Ascending aorta (tissue), 2 donors: ENCODE measurements around the gene FLYWCH1. TPM values are rescaled to one million over a fixed set of nuclear protein-coding genes. Genes with fewer than 3 reads are reported as not detected.
"Not testable (repeated sequence)": the region's sequence is repeated elsewhere in the genome, so short reads cannot be mapped to it uniquely, and the experiment has no call there.

ENCODE experiments used
- DNase-seq, 2 donors: peaks; one replicate each; pipeline ENCODE4 v3.0.0-alpha.2; 2019; ENCODE audit warnings: low spot score in 2 of 2
- H3K27ac ChIP-seq, 2 donors: fragments of 200-600 bp; sonication (generic); one replicate each; pipeline ENCODE4 v1.5.1; 2016 to 2017; ENCODE audit warnings: mild to moderate bottlenecking in 1 of 2
- H3K27me3 ChIP-seq: fragments of 200-600 bp; sonication (generic); one replicate; pipeline ENCODE4 v1.5.1; 2017
- H3K36me3 ChIP-seq, 2 donors: fragments of 200-600 bp; sonication (generic); one replicate each; pipeline ENCODE4 v1.5.1; 2016
- H3K4me1 ChIP-seq, 2 donors: fragments of 200-600 bp; sonication (generic); one replicate each; pipeline ENCODE4 v1.5.1; 2016 to 2017; ENCODE audit warnings: mild to moderate bottlenecking in 1 of 2
- H3K4me3 ChIP-seq, 2 donors: fragments of 200-600 bp; sonication (generic); one replicate each; pipeline ENCODE4 v1.5.1; 2016 to 2017; ENCODE audit warnings: mild to moderate bottlenecking in 1 of 2
- H3K9me3 ChIP-seq, 2 donors: fragments of 200-600 bp; sonication (generic); one replicate each; pipeline ENCODE4 v1.5.1; 2016
- CTCF ChIP-seq, 3 experiments: fragments of 200-600 bp in 2 of 3; fragments of 450-650 bp in 1 of 3; sonication (generic) in 2 of 3; IDR thresholded peaks; one replicate each; pipeline ENCODE4 v1.5.1; 2016 to 2019; ENCODE audit warnings: antibody characterized with exemption in 3 of 3, mild to moderate bottlenecking in 1 of 3, moderate library complexity in 1 of 3
- intact Hi-C: fragments of 100-400 bp; cut with DNase I; formaldehyde crosslinking; loops from one replicate; pipeline ENCODE4 v1.15.1; 2023
- total RNA-seq: library from RNA; depleted of rRNA; stranded (reverse); fragments of >200 nt; gene quantifications from one replicate; pipeline ENCODE4 v1.1.0, GENCODE V29; 2016

Gene FLYWCH1
- total RNA-seq, 1 donor from 2014 or later: 74.3 TPM

GRCh38 chr16:2936436-2937011, 24.8 kb downstream of the FLYWCH1 start:
- no peaks in the 10 kb centered on the region for H3K27me3 ChIP-seq
- no peak for DNase-seq
- intact Hi-C loops: no loop called here
- H3K9me3 ChIP-seq: no peaks in the 10 kb centered on the region
- peaks cover 75 to 88% of the 10 kb centered on the region in 2 donors for H3K36me3 ChIP-seq
- no peak overlapping the region for H3K27ac ChIP-seq
- H3K4me1 ChIP-seq: no peaks in the 10 kb centered on the region
- TF ChIP-seq CTCF (IDR thresholded peaks at IDR 0.05): no peak
- no peak overlapping the region for H3K4me3 ChIP-seq

GRCh38 chr16:2937170-2937569, 25.4 kb downstream of the FLYWCH1 start:
- intact Hi-C loops: no loop called here
- H3K36me3 ChIP-seq: peaks cover 80 to 89% of the 10 kb centered on the region in 2 donors
- H3K27me3 ChIP-seq: no peaks in the 10 kb centered on the region
- no peak for TF ChIP-seq CTCF (IDR thresholded peaks at IDR 0.05)
- no peak overlapping the region for H3K27ac ChIP-seq
- H3K4me1 ChIP-seq: no peaks in the 10 kb centered on the region
- H3K9me3 ChIP-seq: no peaks in the 10 kb centered on the region
- no peak overlapping the region for H3K4me3 ChIP-seq
- DNase-seq: no peak

- no peaks in the 10 kb centered on the region for H3K4me1 ChIP-seq
- H3K36me3 ChIP-seq: peaks cover 75 to 88% of the 10 kb centered on the region in 2 donors
- no peak overlapping the region for H3K27ac ChIP-seq
- intact Hi-C loops: no loop called here
- H3K27me3 ChIP-seq: no peaks in the 10 kb centered on the region
- no peak for DNase-seq
- no peak for TF ChIP-seq CTCF (IDR thresholded peaks at IDR 0.05)
- no peak overlapping the region for H3K4me3 ChIP-seq
- no peaks in the 10 kb centered on the region for H3K9me3 ChIP-seq
Observed at GRCh38 chr16:2938206-2938605, 26.5 kb downstream of the FLYWCH1 start.

DNA sequence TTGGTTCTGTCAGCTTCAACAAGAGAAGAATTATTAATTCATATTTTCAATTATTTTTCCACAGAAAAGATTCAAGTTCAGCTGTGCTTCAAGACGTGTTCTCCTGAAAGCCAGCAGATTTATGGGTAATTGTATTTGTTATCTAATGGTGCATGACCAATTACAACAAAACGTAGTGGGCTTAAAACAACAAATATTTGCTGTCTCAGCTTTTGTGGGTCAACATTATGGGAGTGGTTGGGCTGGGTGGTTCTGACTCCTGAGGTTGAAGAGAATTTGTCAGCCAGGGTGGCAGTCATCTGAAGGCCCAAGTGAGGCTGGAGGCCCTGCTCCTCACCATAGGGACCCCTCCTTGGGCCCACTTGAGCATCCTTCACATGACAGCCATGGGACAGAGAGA, 28.2 kb downstream of the FLYWCH1 start:
- no peak for DNase-seq
- Histone ChIP-seq H3K4me1 (no peaks in the 10 kb centered on the region), H3K27ac (no peak overlapping the region), H3K27me3 (no peaks in the 10 kb centered on the region), H3K9me3 (no peaks in the 10 kb centered on the region), H3K36me3 (peaks cover 64 to 81% of the 10 kb centered on the region in 2 donors), H3K4me3 (no peak overlapping the region)
- intact Hi-C loops: no loop called here
- no peak for TF ChIP-seq CTCF (IDR thresholded peaks at IDR 0.05)

DNA sequence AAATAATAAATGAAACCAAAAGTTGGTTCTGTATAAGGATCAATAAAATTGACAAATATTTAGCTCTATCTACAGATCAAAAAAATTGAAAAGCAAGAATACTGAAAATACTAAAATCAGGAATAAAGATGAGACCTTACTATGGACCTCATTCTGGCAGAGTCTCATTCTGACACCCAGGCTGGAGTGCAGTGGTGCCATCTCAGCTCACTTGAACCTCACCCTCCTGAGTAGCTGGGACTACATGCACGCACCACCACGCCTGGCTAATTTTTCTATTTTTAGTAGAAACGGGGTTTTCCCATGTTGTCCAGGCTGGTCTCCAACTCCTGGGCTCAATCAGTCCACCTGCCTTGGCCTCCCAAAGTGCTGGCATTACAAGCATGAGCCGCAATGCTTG, 30.3 kb downstream of the FLYWCH1 start:
- no peak overlapping the region for H3K4me3 ChIP-seq
- no peak for TF ChIP-seq CTCF (IDR thresholded peaks at IDR 0.05)
- no peak overlapping the region for H3K27ac ChIP-seq
- no peaks in the 10 kb centered on the region for H3K9me3 ChIP-seq
- H3K36me3 ChIP-seq: peaks cover 48 to 60% of the 10 kb centered on the region in 2 donors
- no peaks in the 10 kb centered on the region for H3K27me3 ChIP-seq
- intact Hi-C loops: no loop called here
- DNase-seq: no peak
- H3K4me1 ChIP-seq: no peaks in the 10 kb centered on the region

- H3K27me3 ChIP-seq, DNase-seq, H3K4me3 ChIP-seq, H3K4me1 ChIP-seq, H3K27ac ChIP-seq, H3K9me3 ChIP-seq, intact Hi-C loops: not testable (repeated sequence)
- peaks cover 35 to 47% of the 10 kb centered on the region in 2 donors for H3K36me3 ChIP-seq
Observed at GRCh38 chr16:2943716-2944115, 32.0 kb downstream of the FLYWCH1 start.
